SK-N-SH treated with all-trans-retinoic acid at 6 μM for 48 hours (cell line): ENCODE data around the gene EPN1.

Experiments used
- ATAC-seq: fragments of 200-7000 bp; cut with Tn5 transposase; 3 replicates; pipeline ENCODE4 v1.9.1; 2020; ENCODE audit warnings: mild to moderate bottlenecking, moderate library complexity
- ARNTL ChIP-seq: fragments of 450-650 bp; formaldehyde crosslinking; IDR thresholded peaks from 2 replicates; pipeline ENCODE4 v1.5.0; 2020; ENCODE audit warnings: low read depth, mild to moderate bottlenecking, moderate library complexity, borderline replicate concordance
- BACH2 ChIP-seq: fragments of 250-450 bp; sonication (Bioruptor Pico); IDR thresholded peaks from 2 replicates; pipeline ENCODE4 v1.9.0; 2021; ENCODE audit warnings: mild to moderate bottlenecking, borderline replicate concordance
- CSDC2 ChIP-seq: fragments of 250-450 bp; sonication (Bioruptor Pico); IDR thresholded peaks from 2 replicates; pipeline ENCODE4 v1.5.0; 2020; ENCODE audit warnings: mild to moderate bottlenecking, moderate library complexity
- ESRRG ChIP-seq: fragments of 250-450 bp; sonication (Bioruptor Pico); IDR thresholded peaks from 2 replicates; pipeline ENCODE4 v1.6.1; 2021; ENCODE audit warnings: mild to moderate bottlenecking
- ISL1 ChIP-seq: fragments of 250-450 bp; sonication (Bioruptor Pico); IDR thresholded peaks from 2 replicates; pipeline ENCODE4 v2.1.2; 2022; ENCODE audit warnings: mild to moderate bottlenecking, moderate library complexity
- OSR1 ChIP-seq: fragments of 250-450 bp; sonication (Bioruptor Pico); IDR thresholded peaks from 2 replicates; pipeline ENCODE4 v1.8.0; 2022; ENCODE audit warnings: moderate library complexity, mild to moderate bottlenecking, inconsistent platforms
- POU6F1 ChIP-seq: fragments of 250-450 bp; sonication (Bioruptor Pico); IDR thresholded peaks from 2 replicates; pipeline ENCODE4 v1.8.0; 2021; ENCODE audit warnings: low read depth, mild to moderate bottlenecking, moderate library complexity, borderline replicate concordance
- PPARA ChIP-seq: fragments of 250-450 bp; sonication (Bioruptor Pico); IDR thresholded peaks from 2 replicates; pipeline ENCODE4 v1.5.0; 2020; ENCODE audit warnings: mild to moderate bottlenecking, borderline replicate concordance
- RARB ChIP-seq: fragments of 250-450 bp; sonication (Bioruptor Pico); IDR thresholded peaks from 2 replicates; pipeline ENCODE4 v1.8.0; 2021; ENCODE audit warnings: mild to moderate bottlenecking, moderate library complexity
- SNAI2 ChIP-seq: fragments of 250-450 bp; sonication (Bioruptor Pico); IDR thresholded peaks from 2 replicates; pipeline ENCODE4 v1.5.0; 2020; ENCODE audit warnings: mild to moderate bottlenecking, moderate library complexity
- TCF4 ChIP-seq: fragments of 250-450 bp; sonication (Bioruptor Pico); IDR thresholded peaks from 2 replicates; pipeline ENCODE4 v1.8.0; 2021; ENCODE audit warnings: mild to moderate bottlenecking, moderate library complexity, borderline replicate concordance
- TOX ChIP-seq: fragments of 250-450 bp; sonication (Bioruptor Pico); IDR thresholded peaks from 2 replicates; pipeline ENCODE4 v1.8.0; 2021; ENCODE audit warnings: mild to moderate bottlenecking, moderate library complexity, borderline replicate concordance
- TSHZ2 ChIP-seq: fragments of 250-450 bp; sonication (Bioruptor Pico); IDR thresholded peaks from 2 replicates; pipeline ENCODE4 v1.5.0; 2020; ENCODE audit warnings: mild to moderate bottlenecking, moderate library complexity
- ZC3H10 ChIP-seq: fragments of 250-450 bp; sonication (Bioruptor Pico); IDR thresholded peaks from 2 replicates; pipeline ENCODE4 v1.5.1; 2021; ENCODE audit warnings: mild to moderate bottlenecking, moderate library complexity
- ZFP30 ChIP-seq: fragments of 450-650 bp; formaldehyde crosslinking; IDR thresholded peaks from 2 replicates; pipeline ENCODE4 v1.5.0; 2022; ENCODE audit warnings: mild to moderate bottlenecking, moderate library complexity
- ZNF565 ChIP-seq: fragments of 450-650 bp; formaldehyde crosslinking; conservative IDR thresholded peaks from 2 replicates; pipeline ENCODE4 v1.5.0; 2020; ENCODE audit warnings: low read depth, mild to moderate bottlenecking, moderate library complexity
- ZNF70 ChIP-seq: fragments of 450-650 bp; formaldehyde crosslinking; IDR thresholded peaks from 2 replicates; pipeline ENCODE4 v1.5.0; 2020; ENCODE audit warnings: mild to moderate bottlenecking, moderate library complexity
- ZNF8 ChIP-seq: fragments of 450-650 bp; formaldehyde crosslinking; IDR thresholded peaks from 2 replicates; pipeline ENCODE4 v1.5.0; 2020; ENCODE audit warnings: mild to moderate bottlenecking, moderate library complexity
- TF ChIP-seq, protein P1 (sequence below): fragments of 250-450 bp; sonication (Bioruptor Pico); IDR thresholded peaks from 2 replicates; pipeline ENCODE4 v1.8.0; 2020; ENCODE audit warnings: mild to moderate bottlenecking, moderate library complexity, borderline replicate concordance
- TF ChIP-seq, protein P2 (sequence below): fragments of 250-450 bp; sonication (Bioruptor Pico); IDR thresholded peaks from 2 replicates; pipeline ENCODE4 v1.5.1; 2021; ENCODE audit warnings: mild to moderate bottlenecking, moderate library complexity

The EPN1 gene

GRCh38 chr19:55679343-55680257, 4.6 kb downstream of the EPN1 start:
- TF ChIP-seq ZNF70 (CRISPR knock-in tag) (no peak), RARB (CRISPR knock-in tag) (no peak), ZNF565 (CRISPR knock-in tag) (no peak), PPARA (no peak)
- TF ChIP-seq, all 23 proteins: peak for 0
- no peak for ATAC-seq

DNA sequence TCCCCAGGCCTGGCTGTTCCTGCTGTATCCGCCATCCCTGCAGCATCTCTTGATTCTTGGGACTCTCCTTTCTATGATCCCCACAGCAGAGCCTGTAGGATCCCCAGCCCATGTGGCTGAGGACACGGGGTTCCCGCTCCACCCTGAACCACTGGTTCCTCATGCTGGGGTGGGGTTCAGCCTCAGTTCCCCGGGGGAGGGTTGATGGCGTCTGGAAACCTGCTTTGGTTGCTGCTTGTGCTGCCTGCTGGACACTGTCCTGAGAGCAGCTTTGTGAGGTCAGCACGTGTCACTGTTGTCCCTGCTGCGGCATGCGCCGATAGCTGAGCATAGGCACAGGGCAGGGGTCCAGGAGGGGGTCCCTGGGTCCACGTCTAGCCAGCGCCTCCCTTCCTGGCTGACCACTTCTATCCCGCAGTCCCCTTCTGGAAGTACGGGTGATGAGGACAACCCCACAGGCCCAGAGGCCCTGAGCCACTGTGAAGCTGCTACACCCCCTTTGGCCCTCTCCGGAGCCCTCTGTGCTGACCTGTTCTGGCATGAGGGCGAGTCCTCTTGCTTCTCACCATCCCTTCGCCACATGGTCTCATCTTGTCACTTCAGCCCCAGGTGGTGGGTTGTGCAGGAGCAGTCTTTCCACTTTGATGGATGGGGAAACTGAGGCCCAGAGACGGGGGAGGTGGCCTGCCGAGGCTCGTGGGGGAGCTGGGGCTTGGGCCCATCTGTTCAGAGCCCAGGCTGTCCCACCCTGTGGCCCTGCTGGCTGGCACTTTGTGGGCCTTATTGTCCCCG, 5.5 kb downstream of the EPN1 start:
- no peak for ATAC-seq
- TF ChIP-seq TOX (no peak), ZNF8 (CRISPR knock-in tag) (no peak), TSHZ2 (CRISPR knock-in tag) (no peak), ZFP30 (no peak), OSR1 (CRISPR knock-in tag) (no peak), SNAI2 (no peak), ZC3H10 (no peak), ZNF70 (CRISPR knock-in tag) (no peak), ESRRG (CRISPR knock-in tag) (no peak), ISL1 (CRISPR knock-in tag) (no peak), RARB (CRISPR knock-in tag) (no peak), ZNF565 (CRISPR knock-in tag) (no peak)
- TF ChIP-seq, protein P1, sequence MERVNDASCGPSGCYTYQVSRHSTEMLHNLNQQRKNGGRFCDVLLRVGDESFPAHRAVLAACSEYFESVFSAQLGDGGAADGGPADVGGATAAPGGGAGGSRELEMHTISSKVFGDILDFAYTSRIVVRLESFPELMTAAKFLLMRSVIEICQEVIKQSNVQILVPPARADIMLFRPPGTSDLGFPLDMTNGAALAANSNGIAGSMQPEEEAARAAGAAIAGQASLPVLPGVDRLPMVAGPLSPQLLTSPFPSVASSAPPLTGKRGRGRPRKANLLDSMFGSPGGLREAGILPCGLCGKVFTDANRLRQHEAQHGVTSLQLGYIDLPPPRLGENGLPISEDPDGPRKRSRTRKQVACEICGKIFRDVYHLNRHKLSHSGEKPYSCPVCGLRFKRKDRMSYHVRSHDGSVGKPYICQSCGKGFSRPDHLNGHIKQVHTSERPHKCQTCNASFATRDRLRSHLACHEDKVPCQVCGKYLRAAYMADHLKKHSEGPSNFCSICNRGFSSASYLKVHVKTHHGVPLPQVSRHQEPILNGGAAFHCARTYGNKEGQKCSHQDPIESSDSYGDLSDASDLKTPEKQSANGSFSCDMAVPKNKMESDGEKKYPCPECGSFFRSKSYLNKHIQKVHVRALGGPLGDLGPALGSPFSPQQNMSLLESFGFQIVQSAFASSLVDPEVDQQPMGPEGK (CRISPR knock-in tag) = no peak

DNA sequence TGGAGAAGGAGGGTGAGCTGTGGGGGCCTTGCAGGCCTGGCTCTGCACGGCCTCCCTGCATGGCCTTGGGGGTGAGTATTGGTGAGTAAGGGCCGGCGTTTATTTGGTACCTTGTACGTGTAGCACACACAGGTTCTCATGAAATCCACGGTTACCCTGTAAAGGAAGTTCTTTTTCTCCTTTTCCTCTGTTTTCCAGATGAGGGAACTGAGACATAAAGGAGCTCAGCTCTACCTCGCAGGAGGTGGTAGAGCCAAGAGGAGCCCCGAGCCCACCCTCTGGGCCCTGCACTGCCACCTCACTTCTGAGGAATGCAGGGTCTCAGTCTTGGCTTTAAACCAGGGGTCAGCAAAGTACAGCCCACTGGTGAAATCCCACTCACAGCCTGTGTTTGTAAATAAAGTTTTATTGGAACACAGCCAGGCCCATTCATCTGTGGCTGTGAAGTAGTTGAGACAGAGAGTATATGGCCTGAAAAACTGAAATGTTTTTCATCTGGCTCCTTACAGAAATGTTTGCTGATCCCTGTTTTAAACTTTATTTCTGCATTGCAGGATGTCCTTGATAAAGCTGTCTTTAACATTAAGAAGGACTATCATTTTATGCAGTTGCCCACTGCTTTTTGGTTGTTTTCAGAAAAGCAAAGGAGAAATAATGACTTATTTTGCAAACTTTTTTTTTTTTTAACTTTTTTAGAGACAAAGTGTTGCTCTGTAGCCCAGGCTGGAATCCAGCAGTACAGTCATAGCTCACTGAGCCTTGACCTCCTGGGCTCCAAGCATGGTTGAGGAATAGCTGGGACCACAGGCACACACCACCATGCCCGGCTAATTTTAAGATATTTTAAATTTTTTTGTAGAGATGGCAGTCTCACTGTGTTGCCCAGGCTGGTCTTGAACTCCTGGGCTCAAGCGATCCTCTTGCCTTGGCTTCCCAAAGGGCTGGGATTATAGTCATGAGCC, 6.4 kb downstream of the EPN1 start:
- TF ChIP-seq, protein P2, sequence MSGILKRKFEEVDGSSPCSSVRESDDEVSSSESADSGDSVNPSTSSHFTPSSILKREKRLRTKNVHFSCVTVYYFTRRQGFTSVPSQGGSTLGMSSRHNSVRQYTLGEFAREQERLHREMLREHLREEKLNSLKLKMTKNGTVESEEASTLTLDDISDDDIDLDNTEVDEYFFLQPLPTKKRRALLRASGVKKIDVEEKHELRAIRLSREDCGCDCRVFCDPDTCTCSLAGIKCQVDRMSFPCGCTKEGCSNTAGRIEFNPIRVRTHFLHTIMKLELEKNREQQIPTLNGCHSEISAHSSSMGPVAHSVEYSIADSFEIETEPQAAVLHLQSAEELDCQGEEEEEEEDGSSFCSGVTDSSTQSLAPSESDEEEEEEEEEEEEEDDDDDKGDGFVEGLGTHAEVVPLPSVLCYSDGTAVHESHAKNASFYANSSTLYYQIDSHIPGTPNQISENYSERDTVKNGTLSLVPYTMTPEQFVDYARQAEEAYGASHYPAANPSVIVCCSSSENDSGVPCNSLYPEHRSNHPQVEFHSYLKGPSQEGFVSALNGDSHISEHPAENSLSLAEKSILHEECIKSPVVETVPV (CRISPR knock-in tag) = no peak
- TF ChIP-seq ISL1 (CRISPR knock-in tag) (no peak), RARB (CRISPR knock-in tag) (no peak), ARNTL (CRISPR knock-in tag) (no peak), ZC3H10 (no peak), CSDC2 (CRISPR knock-in tag) (no peak), ZFP30 (no peak), ZNF565 (CRISPR knock-in tag) (no peak), ZNF70 (CRISPR knock-in tag) (no peak), ESRRG (CRISPR knock-in tag) (no peak), BACH2 (CRISPR knock-in tag) (no peak), TOX (no peak), POU6F1 (CRISPR knock-in tag) (no peak), OSR1 (CRISPR knock-in tag) (no peak), TCF4 (CRISPR knock-in tag) (no peak)
- ATAC-seq = no peak
